Muscle layer of colon (tissue), 2 donors: Measurements from ENCODE around the gene SNX30.
"Not testable (repeated sequence)": the region's sequence is repeated elsewhere in the genome, so short reads cannot be mapped to it uniquely, and the experiment has no call there.

Source experiments
- H3K27ac ChIP-seq: one replicate; pipeline ENCODE4 v1.7.0; 2013; ENCODE audit warnings: low read depth, mild to moderate bottlenecking, low read length, moderate library complexity
- H3K27me3 ChIP-seq, 2 donors: one replicate each; pipeline ENCODE4 v1.7.0; 2013; ENCODE audit warnings: low read length in 2 of 2, mild to moderate bottlenecking in 2 of 2; ENCODE audit not compliant: insufficient read depth in 2 of 2, control insufficient read depth in 1 of 2
- H3K36me3 ChIP-seq: one replicate; pipeline ENCODE4 v1.7.0; 2013; ENCODE audit warnings: mild to moderate bottlenecking, low read length; ENCODE audit not compliant: insufficient read depth
- H3K4me1 ChIP-seq: one replicate; pipeline ENCODE4 v1.7.0; 2013; ENCODE audit warnings: mild to moderate bottlenecking, low read length; ENCODE audit not compliant: insufficient read depth
- H3K4me3 ChIP-seq, 2 donors: one replicate each; pipeline ENCODE4 v1.7.0; 2013; ENCODE audit warnings: low read length in 2 of 2, low read depth in 1 of 2, mild to moderate bottlenecking in 1 of 2, moderate library complexity in 1 of 2
- H3K9ac ChIP-seq: one replicate; pipeline ENCODE4 v1.7.0; 2013; ENCODE audit warnings: low read length
- H3K9me3 ChIP-seq: one replicate; pipeline ENCODE4 v1.7.0; 2013; ENCODE audit warnings: mild to moderate bottlenecking, low read length
- donor health status: abdominal sarcoma.
- donor health status: Adenocarcinoma of cecum.

SNX30 gene

GRCh38 chr9:112750016-112750763 lies at the start of gene SNX30:
TSS of gene SNX30 (plus strand) at chr9:112750760. CDS start at chr9:112751002, 242 bp downstream.
- Histone ChIP-seq H3K4me1 (peaks cover 40% of the 10 kb centered on the region), H3K9ac (peak within 1 kb of the TSS; percentile 40), H3K4me3 (peak within 1 kb of the TSS; percentile 84 to 92), H3K36me3 (no peaks in the 10 kb centered on the region), H3K27me3 (no peaks in the 10 kb centered on the region), H3K9me3 (no peaks in the 10 kb centered on the region), H3K27ac (peak within 1 kb of the TSS; percentile 82)

GRCh38 chr9:112703304-112703703 lies 47.3 kb upstream of the SNX30 start:
- H3K4me1 ChIP-seq, result no peaks in the 10 kb centered on the region
- H3K9me3 ChIP-seq, result no peaks in the 10 kb centered on the region
- no peak overlapping the region for H3K27ac ChIP-seq
- no peak overlapping the region for H3K4me3 ChIP-seq
- H3K36me3 ChIP-seq, result no peaks in the 10 kb centered on the region
- no peak overlapping the region for H3K9ac ChIP-seq
- H3K27me3 ChIP-seq, result no peaks in the 10 kb centered on the region

- H3K9ac ChIP-seq, result no peak overlapping the region
- no peaks in the 10 kb centered on the region for H3K9me3 ChIP-seq
- H3K4me3 ChIP-seq, result no peak overlapping the region
- H3K36me3 ChIP-seq, result no peaks in the 10 kb centered on the region
- H3K4me1 ChIP-seq, result no peaks in the 10 kb centered on the region
- H3K27ac ChIP-seq, result no peak overlapping the region
- no peaks in the 10 kb centered on the region for H3K27me3 ChIP-seq
Observed at GRCh38 chr9:112705768-112706427, 44.7 kb upstream of the SNX30 start.

GRCh38 chr9:112711050-112711689 lies 39.4 kb upstream of the SNX30 start:
- H3K9me3 ChIP-seq, result no peaks in the 10 kb centered on the region
- H3K27me3 ChIP-seq, result no peaks in the 10 kb centered on the region
- H3K9ac ChIP-seq, result no peak overlapping the region
- no peaks in the 10 kb centered on the region for H3K4me1 ChIP-seq
- no peak overlapping the region for H3K4me3 ChIP-seq
- H3K36me3 ChIP-seq, result no peaks in the 10 kb centered on the region
- H3K27ac ChIP-seq, result no peak overlapping the region

GRCh38 chr9:112712678-112713077 lies 37.9 kb upstream of the SNX30 start:
- H3K27me3 ChIP-seq, result no peaks in the 10 kb centered on the region
- H3K9me3 ChIP-seq, result no peaks in the 10 kb centered on the region
- H3K4me1 ChIP-seq, result peaks cover 7% of the 10 kb centered on the region
- no peak overlapping the region for H3K4me3 ChIP-seq
- H3K36me3 ChIP-seq, result no peaks in the 10 kb centered on the region
- no peak overlapping the region for H3K9ac ChIP-seq
- no peak overlapping the region for H3K27ac ChIP-seq

- Histone ChIP-seq H3K4me1 (peaks cover 7% of the 10 kb centered on the region), H3K9ac (peak within 1 kb of the TSS; percentile 71), H3K9me3 (no peaks in the 10 kb centered on the region), H3K27ac (peak within 1 kb of the TSS; percentile 86), H3K4me3 (peak within 1 kb of the TSS; percentile 86 to 91), H3K27me3 (no peaks in the 10 kb centered on the region), H3K36me3 (no peaks in the 10 kb centered on the region)
Observed at GRCh38 chr9:112717661-112718331, 32.8 kb upstream of the SNX30 start, which contains the start of gene INIP. TSS of gene INIP (minus strand) at chr9:112718117. CDS start at chr9:112716485, 1,632 bp downstream.

GRCh38 chr9:112719241-112719691 lies 31.3 kb upstream of the SNX30 start:
- no peak overlapping the region for H3K9ac ChIP-seq
- no peaks in the 10 kb centered on the region for H3K36me3 ChIP-seq
- H3K27me3 ChIP-seq, result no peaks in the 10 kb centered on the region
- no peak overlapping the region for H3K4me3 ChIP-seq
- H3K4me1 ChIP-seq, result peaks cover 7% of the 10 kb centered on the region
- no peaks in the 10 kb centered on the region for H3K9me3 ChIP-seq
- no peak overlapping the region for H3K27ac ChIP-seq

GRCh38 chr9:112719696-112720095 lies 30.9 kb upstream of the SNX30 start:
- no peak overlapping the region for H3K27ac ChIP-seq
- no peak overlapping the region for H3K9ac ChIP-seq
- H3K4me3 ChIP-seq, result no peak overlapping the region

GRCh38 chr9:112720113-112720780 lies 30.3 kb upstream of the SNX30 start:
- H3K4me3 ChIP-seq, result no peak overlapping the region
- H3K4me1 ChIP-seq, result peaks cover 7% of the 10 kb centered on the region
- no peak overlapping the region for H3K9ac ChIP-seq
- H3K27me3 ChIP-seq, result no peaks in the 10 kb centered on the region
- no peaks in the 10 kb centered on the region for H3K36me3 ChIP-seq
- H3K9me3 ChIP-seq, result no peaks in the 10 kb centered on the region
- no peak overlapping the region for H3K27ac ChIP-seq

More at GRCh38 chr9:112719696-112720095, 30.9 kb upstream of the SNX30 start:
- Histone ChIP-seq H3K4me1 (peaks cover 7% of the 10 kb centered on the region), H3K9me3 (no peaks in the 10 kb centered on the region), H3K36me3 (no peaks in the 10 kb centered on the region), H3K27me3 (no peaks in the 10 kb centered on the region)

GRCh38 chr9:112722749-112723148 lies 27.8 kb upstream of the SNX30 start:
- not testable (repeated sequence) for H3K4me1 ChIP-seq

More at GRCh38 chr9:112722749-112723148, 27.8 kb upstream of the SNX30 start:
- not testable (repeated sequence) for H3K27ac ChIP-seq, H3K27me3 ChIP-seq, H3K36me3 ChIP-seq, H3K9me3 ChIP-seq, H3K4me3 ChIP-seq, H3K9ac ChIP-seq
